ENCODE data around the gene CYBC1. TPM values are rescaled to one million over a fixed set of nuclear protein-coding genes. Genes with fewer than 3 reads are reported as not detected.

CYBC1 gene
- total RNA-seq, 1 donor from 2014 or later, result 78.1 TPM

DNA sequence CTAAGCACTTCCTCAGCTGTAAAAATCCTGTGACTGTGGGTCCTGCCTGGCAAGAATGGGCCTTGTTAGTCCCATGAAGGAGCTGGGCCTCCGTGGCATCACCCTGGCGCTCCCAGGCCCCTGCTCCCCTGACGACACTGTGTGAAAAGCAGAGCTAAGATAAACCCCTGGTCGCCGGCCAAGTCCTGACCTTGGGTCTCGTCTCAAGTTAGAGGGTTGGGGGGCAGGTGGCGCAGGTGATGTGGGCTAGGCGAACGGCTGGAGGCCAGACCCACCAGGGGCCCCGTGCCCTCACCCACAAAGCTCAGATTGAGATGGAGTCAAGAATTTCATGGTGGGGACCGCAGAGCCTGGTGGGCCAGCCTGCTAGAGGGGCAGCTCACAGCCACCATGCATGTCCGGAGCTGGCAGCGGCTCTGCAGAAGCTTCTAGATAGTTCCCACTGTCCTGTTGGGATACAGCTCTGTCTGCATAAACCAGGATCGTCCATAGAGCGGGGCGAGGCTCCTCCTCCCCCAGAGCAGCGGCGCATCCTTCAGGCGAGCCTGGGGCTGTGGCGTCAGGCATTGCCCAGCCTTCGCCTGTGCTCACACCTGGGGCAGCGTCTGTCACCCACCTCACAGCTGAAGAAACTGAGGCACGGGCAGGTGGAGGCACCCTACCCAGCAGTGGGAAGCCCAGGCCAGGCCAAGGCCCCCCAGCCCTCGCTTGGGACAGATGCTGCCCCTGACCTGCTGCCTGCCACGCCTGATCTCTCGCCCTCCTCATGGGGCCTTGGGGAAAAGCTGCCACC is 12.0 kb downstream of the CYBC1 start:
- no peak for DNase-seq (ENCODE audit: extremely low spot score, unreplicated experiment)
- no peaks in the 10 kb centered on the region for H3K27me3 Mint-ChIP-seq
- H3K27ac Mint-ChIP-seq, result no peak overlapping the region
- H3K36me3 Mint-ChIP-seq, result no peaks in the 10 kb centered on the region
- no peak overlapping the region for H3K4me3 Mint-ChIP-seq
- no peaks in the 10 kb centered on the region for H3K4me1 Mint-ChIP-seq (ENCODE audit: unreplicated experiment)
- TF ChIP-seq, protein P1, sequence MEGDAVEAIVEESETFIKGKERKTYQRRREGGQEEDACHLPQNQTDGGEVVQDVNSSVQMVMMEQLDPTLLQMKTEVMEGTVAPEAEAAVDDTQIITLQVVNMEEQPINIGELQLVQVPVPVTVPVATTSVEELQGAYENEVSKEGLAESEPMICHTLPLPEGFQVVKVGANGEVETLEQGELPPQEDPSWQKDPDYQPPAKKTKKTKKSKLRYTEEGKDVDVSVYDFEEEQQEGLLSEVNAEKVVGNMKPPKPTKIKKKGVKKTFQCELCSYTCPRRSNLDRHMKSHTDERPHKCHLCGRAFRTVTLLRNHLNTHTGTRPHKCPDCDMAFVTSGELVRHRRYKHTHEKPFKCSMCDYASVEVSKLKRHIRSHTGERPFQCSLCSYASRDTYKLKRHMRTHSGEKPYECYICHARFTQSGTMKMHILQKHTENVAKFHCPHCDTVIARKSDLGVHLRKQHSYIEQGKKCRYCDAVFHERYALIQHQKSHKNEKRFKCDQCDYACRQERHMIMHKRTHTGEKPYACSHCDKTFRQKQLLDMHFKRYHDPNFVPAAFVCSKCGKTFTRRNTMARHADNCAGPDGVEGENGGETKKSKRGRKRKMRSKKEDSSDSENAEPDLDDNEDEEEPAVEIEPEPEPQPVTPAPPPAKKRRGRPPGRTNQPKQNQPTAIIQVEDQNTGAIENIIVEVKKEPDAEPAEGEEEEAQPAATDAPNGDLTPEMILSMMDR (conservative IDR thresholded peaks at IDR 0.05), result no peak
- H3K9me3 Mint-ChIP-seq, result no peaks in the 10 kb centered on the region

DNA sequence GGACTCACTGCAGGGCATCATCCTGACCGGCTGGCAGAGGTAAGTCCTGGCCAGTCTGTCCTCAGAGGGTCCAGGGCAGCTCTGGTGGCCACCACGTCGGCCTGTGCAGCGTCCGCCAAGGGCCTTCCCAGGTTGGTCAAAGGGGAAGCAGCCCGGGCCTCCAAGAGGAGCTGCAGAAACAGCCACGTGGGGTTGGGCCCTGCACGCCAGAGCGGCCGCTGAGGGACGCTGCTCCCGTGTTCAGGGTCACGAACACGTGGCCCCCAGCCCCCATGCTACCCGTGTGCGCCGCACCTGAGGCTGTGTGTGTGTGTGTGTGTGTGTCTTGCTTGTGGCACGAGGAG is 13.3 kb downstream of the CYBC1 start:
- Mint-ChIP-seq H3K4me1 (ENCODE audit: unreplicated experiment) (no peaks in the 10 kb centered on the region), H3K4me3 (no peak overlapping the region), H3K27ac (no peak overlapping the region), H3K36me3 (no peaks in the 10 kb centered on the region), H3K9me3 (no peaks in the 10 kb centered on the region), H3K27me3 (no peaks in the 10 kb centered on the region)
- TF ChIP-seq, protein P1 (conservative IDR thresholded peaks at IDR 0.05), result no peak
- no peak for DNase-seq (ENCODE audit: extremely low spot score, unreplicated experiment)

DNA sequence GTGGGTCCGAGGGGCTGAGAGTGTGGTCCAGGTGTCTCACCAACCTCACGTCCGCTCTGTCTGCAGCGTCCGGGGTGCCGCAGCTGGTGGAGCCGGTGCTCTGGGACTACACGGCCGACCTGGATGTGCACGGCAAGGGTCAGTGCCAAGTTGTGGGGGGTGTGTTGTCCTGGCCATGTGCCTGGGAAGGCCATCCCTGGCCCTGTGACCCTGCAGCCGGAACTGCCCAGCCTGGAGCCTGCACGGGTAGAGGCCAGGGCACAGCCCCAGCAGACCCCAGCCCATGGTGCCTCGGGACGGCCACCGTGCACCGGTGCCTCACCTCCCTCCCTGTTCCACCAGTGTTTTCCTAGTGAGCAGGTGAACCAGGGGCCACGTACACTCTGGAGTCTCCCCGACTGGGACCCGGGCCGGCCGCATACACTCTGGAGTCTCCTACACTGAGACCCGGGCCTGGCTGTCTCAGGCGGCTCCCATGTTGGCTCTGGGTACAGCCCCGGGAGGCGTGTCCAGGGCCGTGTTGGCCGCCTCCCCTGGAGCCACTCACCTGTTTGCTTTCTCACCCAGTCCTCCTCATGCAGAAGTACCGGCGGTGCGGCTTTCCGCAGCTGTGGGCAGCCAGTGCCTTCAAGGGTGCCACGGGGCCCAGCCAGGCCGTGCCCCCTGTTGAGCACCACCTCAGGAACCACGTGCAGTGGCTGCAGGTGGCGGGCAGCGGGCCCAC is 13.8 kb downstream of the CYBC1 start:
- Mint-ChIP-seq H3K9me3 (no peaks in the 10 kb centered on the region), H3K36me3 (no peaks in the 10 kb centered on the region), H3K27ac (no peak overlapping the region), H3K27me3 (no peaks in the 10 kb centered on the region), H3K4me3 (no peak overlapping the region), H3K4me1 (ENCODE audit: unreplicated experiment) (no peaks in the 10 kb centered on the region)
- no peak for DNase-seq (ENCODE audit: extremely low spot score, unreplicated experiment)
- TF ChIP-seq, protein P1 (conservative IDR thresholded peaks at IDR 0.05), result no peak

DNA sequence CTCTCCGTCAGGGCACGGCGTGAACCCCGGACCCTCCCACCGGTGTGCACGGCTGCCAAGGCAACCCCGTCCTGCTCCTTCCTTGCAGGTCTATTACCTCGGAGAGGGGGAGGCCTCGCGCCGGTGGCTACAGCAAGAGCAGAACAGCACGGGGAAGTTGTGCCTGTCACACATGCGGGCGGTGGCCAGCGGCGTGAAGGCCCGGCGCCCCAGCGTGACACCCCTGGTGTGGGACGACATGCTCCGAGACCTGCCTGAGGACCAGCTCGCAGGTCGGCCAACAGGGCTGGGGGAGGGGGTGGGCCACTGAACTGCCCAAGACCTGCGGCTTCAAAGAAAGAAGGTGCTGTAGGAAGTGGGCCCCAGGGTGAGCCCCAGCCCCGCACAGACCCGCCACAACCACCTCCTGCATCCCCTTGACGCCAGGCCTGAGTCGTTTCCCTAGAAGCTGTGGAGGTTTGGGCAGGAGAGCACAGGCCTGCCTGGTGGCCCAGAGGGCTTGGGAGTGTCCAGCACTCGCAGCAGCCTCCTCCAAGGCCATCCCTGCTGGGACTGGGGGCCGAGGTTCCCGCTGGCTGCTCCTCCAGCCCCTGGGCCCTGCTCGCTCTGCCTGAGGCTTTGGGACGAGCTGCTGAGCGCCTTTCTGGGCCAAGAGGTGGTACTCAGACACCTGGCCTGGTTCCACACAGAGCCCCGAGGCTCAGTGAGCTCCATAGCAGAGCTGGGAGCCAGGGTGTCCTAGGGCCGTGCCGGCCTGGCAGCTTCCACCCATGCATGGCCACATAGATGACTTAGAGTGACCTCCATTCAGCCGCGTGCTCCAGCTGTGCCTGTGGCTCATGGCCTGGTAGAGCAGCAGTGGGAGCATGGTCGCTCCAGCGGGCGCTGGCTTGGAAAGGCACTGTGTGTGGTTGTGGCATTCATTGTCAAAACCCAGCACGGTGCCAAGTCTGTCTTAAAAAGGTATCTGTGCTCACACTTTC is 14.7 kb downstream of the CYBC1 start:
- TF ChIP-seq, protein P1 (conservative IDR thresholded peaks at IDR 0.05), result no peak
- H3K27me3 Mint-ChIP-seq, result no peaks in the 10 kb centered on the region
- DNase-seq (ENCODE audit: extremely low spot score, unreplicated experiment), result no peak
- H3K27ac Mint-ChIP-seq, result no peak overlapping the region
- no peaks in the 10 kb centered on the region for H3K36me3 Mint-ChIP-seq
- no peak overlapping the region for H3K4me3 Mint-ChIP-seq
- H3K4me1 Mint-ChIP-seq (ENCODE audit: unreplicated experiment), result no peaks in the 10 kb centered on the region
- H3K9me3 Mint-ChIP-seq, result no peaks in the 10 kb centered on the region

DNA sequence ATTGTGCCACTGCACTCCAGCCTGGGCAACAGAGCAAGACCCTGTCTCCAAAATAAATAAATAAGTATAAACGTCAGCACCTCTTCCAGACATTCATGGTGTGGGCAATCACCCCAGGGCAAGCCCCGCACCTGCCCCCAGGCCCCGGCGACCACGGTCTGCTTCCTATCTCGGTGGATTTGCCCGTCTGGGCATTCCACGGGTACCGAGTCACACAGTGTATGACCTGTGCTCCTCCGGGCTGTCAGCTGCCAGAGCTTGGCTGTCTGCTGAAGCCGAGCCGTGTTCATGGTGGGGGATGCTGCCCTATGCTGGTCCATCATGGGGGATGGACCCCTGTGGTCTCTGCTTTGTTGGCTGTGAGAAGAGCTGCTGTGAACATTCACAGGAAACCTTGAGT is 15.4 kb downstream of the CYBC1 start:
- Mint-ChIP-seq H3K9me3 (no peaks in the 10 kb centered on the region), H3K27ac (no peak overlapping the region), H3K4me1 (ENCODE audit: unreplicated experiment) (no peaks in the 10 kb centered on the region), H3K36me3 (no peaks in the 10 kb centered on the region), H3K27me3 (no peaks in the 10 kb centered on the region), H3K4me3 (no peak overlapping the region)
- TF ChIP-seq, protein P1 (conservative IDR thresholded peaks at IDR 0.05), result no peak
- no peak for DNase-seq (ENCODE audit: extremely low spot score, unreplicated experiment)
